AG09319 (cell line): ENCODE results near the gene ARCN1.
A peak's percentile ranks its signal among the peaks of the same experiment; 100 is the strongest.

Experiments used
- DNase-seq: peaks from one replicate; pipeline ENCODE4 v3.0.0-alpha.2; 2010; ENCODE audit warnings: low read depth; ENCODE audit errors: extremely low read depth
- TF ChIP-seq, protein P1 (sequence below): IDR thresholded peaks from 2 replicates; pipeline ENCODE4 v1.5.1; 2011; ENCODE audit warnings: low read depth, mild to moderate bottlenecking, inconsistent platforms, low read length, moderate library complexity

ARCN1 gene

DNA sequence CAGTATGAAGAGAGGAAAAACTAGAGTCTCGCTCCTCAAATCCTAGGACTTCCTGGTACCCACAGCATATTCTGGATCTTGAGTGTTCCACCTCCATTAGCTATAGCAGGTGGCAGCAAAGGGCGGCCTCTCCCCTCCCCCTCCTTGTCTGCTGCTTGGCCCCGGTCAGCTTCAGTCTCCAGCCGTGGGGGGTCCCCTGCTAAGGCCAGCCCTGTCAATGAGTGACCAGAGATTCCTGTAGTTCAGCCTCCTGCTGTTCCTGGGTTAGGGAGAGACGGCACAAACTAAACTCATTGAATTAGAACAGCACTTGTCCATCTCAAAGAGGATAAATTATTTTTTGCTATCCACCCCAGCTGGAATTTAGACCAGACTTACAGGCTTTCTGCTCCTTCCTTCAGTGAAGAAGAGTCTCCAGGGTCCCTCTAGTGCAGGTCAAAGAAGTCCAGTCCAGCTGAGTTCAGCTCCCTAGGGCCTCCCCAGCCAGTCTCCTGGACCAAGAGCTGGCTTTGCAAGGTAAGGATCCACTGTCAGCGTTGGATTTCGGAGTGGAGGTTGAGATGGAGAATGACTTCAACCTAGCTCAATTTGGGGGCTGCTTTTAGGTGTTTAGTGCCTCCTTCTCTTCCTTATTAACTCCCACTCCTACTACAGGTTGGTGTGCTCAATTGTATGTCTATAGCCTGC, 34.1 kb downstream of the ARCN1 start:
- no peak for DNase-seq

DNA sequence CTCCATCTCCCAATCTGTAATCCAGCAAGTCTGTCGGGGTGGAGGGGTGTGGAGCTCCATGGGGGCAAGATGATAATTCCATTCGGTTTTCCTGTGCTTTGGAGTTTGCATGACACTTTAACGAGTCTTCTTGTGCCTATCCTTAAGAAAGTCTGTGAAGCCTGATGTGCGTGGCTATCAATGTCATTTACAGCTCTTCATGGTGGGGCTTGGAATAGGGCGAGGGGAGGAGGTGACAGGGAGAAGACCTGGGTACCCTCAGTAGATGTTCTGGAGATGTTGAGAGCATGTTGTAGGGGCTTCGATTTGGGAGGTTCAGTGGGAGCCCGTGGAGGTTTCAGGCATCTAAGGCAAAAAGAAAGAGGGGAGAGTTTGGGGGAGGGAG, 34.6 kb downstream of the ARCN1 start:
- TF ChIP-seq, protein P1, sequence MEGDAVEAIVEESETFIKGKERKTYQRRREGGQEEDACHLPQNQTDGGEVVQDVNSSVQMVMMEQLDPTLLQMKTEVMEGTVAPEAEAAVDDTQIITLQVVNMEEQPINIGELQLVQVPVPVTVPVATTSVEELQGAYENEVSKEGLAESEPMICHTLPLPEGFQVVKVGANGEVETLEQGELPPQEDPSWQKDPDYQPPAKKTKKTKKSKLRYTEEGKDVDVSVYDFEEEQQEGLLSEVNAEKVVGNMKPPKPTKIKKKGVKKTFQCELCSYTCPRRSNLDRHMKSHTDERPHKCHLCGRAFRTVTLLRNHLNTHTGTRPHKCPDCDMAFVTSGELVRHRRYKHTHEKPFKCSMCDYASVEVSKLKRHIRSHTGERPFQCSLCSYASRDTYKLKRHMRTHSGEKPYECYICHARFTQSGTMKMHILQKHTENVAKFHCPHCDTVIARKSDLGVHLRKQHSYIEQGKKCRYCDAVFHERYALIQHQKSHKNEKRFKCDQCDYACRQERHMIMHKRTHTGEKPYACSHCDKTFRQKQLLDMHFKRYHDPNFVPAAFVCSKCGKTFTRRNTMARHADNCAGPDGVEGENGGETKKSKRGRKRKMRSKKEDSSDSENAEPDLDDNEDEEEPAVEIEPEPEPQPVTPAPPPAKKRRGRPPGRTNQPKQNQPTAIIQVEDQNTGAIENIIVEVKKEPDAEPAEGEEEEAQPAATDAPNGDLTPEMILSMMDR = no peak
- DNase-seq = no peak

More for the DNA sequence above, 34.1 kb downstream of the ARCN1 start:
- TF ChIP-seq, protein P1 = no peak

DNA sequence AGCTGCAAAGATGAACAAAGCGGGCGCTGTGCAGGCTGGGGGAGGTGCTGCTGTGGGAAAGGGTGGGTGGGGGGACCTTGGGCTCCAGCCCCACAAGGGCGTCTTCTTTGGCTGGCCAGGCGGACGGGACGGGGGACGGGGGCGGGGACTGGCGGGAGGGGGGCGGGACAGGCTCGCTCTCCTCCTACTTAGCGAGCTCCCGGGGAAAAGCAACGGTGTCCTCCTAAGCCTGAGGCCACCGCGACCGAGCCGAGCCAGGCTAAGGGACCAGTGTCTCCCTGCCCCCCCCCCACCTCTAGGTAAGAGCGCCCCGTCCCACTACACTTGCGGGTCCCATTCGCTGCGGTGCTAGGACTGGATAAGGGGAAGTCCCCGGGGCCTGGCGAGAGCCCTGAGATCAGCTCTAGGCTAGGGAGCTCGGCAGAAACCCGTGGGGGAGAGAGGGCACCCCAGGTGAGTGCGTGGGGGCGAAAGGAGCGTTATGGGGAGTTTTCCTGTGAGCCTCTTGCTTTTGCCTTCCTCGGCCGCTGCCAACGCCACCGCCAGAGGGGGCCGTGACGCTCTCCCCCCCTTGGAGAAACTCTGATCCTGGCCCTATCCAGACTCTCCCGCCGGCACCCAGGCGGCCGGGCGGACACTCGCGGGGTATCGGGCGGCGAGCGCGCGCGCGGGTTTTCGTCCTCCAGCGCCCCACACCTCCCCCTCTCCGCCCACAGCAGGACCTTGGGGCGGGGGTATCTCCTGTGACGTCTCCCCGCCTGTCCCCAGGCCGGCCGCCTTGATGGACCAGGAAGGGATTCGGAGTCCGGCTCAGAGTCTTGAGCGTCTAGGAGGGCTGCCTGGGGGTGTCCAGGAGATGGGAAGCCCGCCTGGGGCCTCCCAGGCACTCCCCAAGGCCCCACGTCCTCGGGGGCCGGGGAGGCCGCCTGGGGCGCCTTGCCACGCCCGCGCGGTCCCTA, 35.5 kb downstream of the ARCN1 start, which contains the start of gene PHLDB1:
Gene PHLDB1 (plus strand): TSS at position 215 of the 959 bp plus-strand sequence. CDS start 6,222 bp downstream, outside the sequence.
- DNase-seq = no peak
- TF ChIP-seq, protein P1 = peak; percentile 59

DNA sequence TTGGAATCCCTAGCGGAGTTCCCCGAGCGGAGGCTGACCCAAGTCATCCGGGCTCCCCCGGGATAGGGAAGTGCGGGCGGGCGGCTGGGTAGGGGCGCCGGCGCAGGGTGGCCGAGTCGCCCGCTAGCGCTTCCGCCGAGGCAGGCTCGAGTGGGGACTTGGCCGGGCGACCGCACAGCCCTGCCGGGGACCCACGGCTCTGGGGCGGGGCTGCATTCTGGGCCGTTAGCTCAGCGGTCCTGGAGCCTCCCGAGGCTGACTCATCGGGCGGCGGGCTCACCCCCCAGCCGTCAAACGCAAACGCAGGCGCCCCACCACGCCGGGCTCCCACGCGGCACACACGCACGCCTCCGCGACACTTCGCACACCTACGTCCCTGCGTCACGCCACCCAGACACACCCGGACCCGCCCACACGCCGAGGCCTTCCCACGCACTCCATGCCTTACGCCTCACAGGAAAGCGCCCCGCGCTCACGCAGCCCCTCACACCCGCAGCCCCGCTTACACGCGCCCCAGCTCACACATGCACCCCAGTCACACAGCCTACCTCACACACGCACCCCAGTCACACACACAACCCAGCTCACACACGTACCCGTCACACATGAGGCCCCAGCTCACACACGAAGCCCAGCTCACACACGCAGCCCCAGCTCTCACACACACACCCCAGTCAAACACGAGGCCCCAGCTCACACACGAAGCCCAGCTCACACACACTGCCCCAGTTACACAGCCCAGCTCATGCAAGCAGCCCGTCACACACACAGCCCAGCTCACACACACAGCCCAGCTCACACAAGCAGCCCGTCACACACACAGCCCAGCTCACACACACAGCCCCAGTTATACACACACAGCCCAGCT, 36.4 kb downstream of the ARCN1 start:
- peak; percentile 73 for DNase-seq

DNA sequence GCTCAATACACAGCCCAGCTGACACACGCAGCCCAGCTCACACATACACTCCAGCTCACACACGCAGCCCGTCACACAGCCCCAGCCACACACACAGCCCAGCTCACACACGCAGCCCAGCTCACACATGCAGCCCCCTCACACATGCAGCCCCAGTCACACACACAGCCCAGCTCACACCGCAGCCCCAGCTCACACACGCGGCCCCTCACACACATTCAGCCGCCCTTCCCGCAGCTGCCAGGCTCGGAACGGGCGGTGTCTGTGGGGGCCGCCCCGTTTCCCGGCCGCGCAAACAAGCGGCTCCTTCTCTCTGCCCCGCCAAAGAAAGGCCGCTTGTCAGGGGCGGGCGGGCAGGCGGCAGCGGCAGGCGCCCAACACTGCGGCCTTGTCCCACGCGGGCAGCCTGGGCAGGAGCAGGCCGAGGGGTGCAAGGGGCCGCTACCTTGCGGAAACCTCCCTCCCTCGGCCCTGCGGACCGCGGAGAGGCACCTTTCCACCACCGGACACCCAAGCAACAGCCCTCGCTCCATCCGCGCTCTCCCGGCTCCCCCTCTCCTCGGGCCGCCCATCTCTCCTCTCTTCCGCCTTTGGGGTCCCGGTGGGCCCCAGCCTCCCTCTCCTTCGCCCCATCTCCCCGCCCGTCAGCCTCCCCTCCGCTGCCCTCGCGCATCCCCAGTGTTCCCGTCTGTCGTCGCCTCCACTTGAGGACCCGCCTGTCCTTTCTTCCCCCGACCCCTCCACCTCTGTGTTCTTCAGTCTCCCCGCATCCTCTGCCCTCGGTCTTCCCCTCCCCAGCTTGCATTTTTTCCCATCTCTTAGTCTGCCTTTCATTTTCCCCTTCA, 37.4 kb downstream of the ARCN1 start:
- TF ChIP-seq, protein P1 = no peak
- DNase-seq = no peak

More for the DNA sequence above, 36.4 kb downstream of the ARCN1 start:
- TF ChIP-seq, protein P1 = no peak

DNA sequence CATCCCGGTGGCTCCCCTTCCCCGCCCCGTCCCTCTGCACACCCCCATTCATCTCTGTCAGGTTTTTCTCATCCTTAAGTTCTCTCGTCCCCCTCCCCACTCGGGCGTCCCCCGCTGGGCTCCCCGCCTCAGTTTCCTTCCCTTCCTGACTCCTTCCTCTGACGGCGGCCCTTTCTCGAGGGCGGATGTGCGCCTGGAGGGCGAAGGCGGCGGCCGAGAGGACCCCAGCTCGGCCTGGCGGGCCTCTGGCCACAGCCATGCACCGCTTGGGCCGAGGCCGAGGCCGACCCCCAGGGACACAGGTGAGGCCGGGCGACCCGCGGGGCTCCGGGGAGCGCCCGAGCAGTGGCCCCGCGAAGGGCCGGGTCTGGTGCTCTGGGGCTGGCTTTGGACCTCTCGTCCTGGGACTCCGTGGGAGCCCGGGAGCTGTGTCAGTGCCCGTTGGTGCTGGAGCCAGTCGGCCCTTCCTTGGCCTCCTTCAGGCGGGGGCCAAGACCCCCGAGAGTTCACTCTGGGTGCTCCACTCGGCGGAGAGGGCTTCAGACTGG, 38.1 kb downstream of the ARCN1 start:
- DNase-seq = no peak

More for the DNA sequence above, 38.1 kb downstream of the ARCN1 start:
- TF ChIP-seq, protein P1 = no peak
